GM19324 (cell line): ENCODE measurements around the gene TNS3.

Experiments used
- ATAC-seq: cut with Tn5 transposase; IDR thresholded peaks from one replicate; pipeline ENCODE4 v1.9.1; 2021; ENCODE audit warnings: mild to moderate bottlenecking, moderate library complexity; ENCODE audit not compliant: unreplicated experiment, low FRiP score

The TNS3 gene

DNA sequence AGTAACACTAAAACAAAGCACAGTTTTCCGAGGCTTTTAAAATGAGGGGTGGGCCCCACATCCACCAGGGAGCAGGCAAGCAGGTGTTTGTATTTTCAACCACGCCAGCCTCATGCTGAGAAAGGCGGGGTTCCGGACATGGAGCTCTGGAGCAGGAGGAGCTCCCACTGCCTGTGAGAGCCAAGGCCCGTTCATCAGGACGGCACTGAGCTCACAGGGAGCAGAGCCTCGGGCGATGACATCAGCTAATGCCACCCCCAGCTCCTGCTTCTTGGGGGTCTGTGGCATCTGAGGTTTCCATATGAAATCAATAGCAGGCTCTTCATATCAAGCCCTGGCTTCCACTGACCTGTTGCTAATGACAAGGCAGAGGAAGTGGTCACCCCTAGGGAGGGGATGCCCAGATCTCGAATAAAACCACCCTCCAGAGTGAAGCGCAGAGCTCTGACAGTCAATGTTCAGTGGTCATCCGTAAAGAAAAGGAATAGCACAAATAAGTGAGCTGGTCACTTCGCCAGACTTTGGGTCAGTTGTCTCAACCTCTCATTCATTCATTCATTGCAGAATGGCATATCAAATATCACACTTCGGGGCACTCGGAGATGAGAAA lies 89.1 kb downstream of the TNS3 start:
- ATAC-seq: no peak

- ATAC-seq: no peak
These were observed 91.2 kb downstream of the TNS3 start for GRCh38 chr7:47490501-47491265.

- no peak for ATAC-seq
These were observed 92.3 kb downstream of the TNS3 start for GRCh38 chr7:47489624-47490023.

DNA sequence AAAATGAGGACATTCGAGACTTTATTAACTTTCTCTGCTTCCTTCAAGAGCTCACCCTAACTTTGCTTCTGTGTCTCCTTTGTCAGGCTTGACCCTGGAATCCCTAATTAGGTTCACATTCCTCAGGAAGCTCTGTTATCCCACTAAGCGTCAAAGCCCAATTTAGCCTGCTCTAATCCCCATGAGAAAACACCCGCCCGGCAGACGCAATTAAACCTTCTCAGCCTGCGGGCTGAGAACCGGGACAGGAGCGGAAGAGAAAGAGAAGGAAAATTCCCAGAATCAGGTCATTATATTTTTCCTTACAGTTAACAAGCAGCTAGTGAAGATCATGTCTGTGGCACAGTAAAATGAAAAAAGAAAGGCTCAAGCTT lies 93.0 kb downstream of the TNS3 start:
- no peak for ATAC-seq

DNA sequence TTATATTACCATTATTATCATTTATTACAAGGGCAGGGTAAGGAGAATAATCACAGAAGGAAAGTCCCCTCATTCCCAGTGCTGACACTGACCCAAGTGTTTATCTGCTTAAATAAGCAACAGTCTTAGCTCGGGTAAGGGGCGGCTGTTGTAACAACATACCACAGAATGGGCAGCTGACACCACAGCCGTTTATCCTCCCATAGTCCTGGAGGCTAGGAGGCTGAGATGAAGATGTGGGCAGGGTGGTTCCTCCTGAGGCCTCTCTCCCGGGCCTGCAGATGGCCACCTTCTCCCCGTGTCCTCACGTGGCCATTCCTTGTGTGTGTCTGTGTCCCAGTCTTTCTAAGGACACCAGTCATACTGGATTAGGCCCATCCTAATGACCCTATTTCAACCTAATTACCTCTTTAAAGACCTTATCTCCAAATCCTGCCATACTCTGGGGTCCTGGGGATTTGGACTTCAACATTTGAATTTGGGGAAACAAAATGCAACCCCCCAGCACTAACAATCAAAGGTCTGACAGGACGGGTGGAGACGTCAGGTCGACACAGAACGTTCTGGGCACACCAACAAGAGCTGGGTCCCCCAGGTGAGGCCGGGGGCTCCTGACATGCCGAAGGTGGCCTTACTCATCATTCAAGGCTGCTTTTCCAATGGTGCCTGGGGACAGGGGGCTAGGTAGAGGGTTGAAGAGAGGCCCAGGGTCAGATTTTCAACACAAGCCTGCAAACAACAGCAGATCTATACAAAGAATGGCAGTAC lies 93.5 kb downstream of the TNS3 start:
- ATAC-seq: no peak

DNA sequence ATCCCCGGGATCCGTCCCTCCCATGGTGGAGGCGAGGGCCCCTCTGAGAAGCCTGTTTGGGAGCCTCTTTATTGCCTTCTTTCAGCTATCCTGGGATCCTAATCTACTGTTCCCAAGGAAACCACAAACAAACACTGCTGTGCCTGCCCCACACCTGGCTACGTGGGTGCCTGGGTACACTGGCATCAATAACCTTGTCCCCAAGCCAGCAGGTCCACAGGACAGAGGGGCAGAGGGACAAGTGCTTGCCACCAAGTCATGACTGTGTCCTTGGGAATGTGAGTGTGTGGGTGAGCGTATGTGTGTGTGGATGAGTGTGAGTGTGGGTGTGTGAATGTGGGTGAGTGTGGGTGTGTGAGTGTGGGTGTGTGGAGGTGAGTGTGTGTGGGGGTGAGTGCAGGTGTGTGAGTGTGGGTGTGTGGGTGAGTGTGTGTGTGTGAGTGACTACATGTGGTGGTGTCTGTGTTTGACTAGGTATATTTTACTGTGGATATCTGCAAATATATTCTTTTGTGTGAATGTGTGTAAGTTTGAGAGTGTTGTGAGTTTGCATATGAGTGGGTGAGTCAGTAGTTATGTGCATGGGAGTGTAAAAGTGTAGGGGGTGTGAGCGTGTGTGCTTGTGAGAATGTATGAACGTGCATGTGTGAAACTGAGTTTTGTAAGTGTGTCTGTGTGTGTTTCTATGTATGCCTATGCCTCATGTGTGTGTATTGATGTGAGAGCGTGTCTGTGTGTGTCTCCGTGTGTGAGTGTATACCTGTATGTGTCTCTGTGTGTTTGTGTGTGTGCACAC lies 96.1 kb downstream of the TNS3 start:
- no peak for ATAC-seq

- ATAC-seq: no peak
These were observed 96.8 kb downstream of the TNS3 start for GRCh38 chr7:47484923-47485639.

GRCh38 chr7:47484457-47484856 lies 97.5 kb downstream of the TNS3 start:
- ATAC-seq: no peak

GRCh38 chr7:47483604-47484273 lies 98.2 kb downstream of the TNS3 start:
- no peak for ATAC-seq

DNA sequence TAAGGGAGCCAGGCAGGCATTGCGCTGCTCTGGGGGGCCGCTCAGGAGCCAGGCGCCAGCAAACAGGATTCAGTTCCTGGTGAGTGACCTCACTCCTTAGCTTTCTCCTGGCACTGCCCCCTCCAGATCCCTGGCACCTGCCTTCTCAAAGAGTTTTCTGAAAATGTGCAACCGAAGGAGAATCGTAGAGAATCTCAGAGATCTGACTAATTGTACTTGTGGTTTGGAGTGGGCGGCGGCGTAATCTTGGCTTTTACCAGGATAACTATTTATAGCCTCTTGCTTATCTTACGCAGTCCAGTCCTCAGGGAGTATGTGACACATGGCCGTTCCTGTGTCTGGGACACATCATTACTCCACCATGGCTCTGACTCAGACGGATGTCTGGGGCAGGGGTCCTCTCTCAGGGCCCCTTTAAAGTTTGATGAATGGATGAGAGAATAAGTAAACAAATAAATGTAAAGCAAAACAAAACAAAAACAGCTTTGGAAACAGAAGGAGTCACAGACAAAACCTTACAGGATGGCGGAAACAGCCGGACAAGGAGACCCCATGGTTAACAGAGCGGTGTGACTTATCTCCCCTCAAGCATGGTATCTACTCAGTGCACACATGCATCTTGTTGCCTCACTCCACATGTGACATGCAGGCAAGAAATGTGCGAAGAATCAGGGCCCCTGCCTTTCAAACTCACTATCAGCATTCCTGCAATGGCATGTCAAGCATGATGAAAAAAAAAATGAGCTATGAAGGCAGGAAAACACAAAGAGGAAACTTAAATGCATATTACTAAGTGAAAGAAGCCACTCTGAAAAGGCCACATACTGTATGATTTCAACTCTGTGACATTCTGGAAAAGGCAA lies 99.7 kb downstream of the TNS3 start:
- ATAC-seq: no peak

- ATAC-seq: no peak
These were observed 100.3 kb downstream of the TNS3 start for GRCh38 chr7:47481541-47482012.

GRCh38 chr7:47480576-47481538 lies 101.1 kb downstream of the TNS3 start:
- ATAC-seq: no peak

GRCh38 chr7:47479821-47480575 lies 101.9 kb downstream of the TNS3 start:
- ATAC-seq: no peak

GRCh38 chr7:47478926-47479711 lies 102.8 kb downstream of the TNS3 start:
- no peak for ATAC-seq

DNA sequence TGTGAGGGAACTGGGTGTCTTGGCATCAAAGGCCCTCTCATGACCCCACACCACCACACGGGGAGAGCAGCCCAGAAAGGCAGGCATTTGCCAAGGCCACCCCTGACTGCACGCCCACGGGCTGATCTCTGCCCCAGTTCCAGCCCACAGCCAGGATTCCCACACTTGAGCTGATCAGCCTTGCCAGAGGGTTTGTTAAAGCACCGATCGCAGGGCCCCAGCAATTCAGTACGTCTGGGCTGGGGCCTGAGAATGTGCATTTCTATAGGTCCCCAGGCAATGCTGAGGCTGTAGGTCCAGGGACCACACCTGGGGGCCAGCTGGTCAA lies 103.9 kb downstream of the TNS3 start:
- ATAC-seq: no peak
